DND-41 (cell line): ENCODE data around the gene ADAM10.

Experiments used
- EZH2 ChIP-seq: IDR thresholded peaks from 3 replicates; pipeline ENCODE4 v1.6.1; 2012; ENCODE audit warnings: borderline replicate concordance, low read depth, mild to moderate bottlenecking, moderate library complexity, low read length, inconsistent platforms; ENCODE audit not compliant: severe bottlenecking
- TF ChIP-seq, protein P1 (sequence below): IDR thresholded peaks from 2 replicates; pipeline ENCODE4 v1.5.1; 2012; ENCODE audit warnings: borderline replicate concordance, low read length, moderate library complexity, mild to moderate bottlenecking; ENCODE audit not compliant: poor library complexity, severe bottlenecking; ENCODE audit errors: extremely low read depth

DNA sequence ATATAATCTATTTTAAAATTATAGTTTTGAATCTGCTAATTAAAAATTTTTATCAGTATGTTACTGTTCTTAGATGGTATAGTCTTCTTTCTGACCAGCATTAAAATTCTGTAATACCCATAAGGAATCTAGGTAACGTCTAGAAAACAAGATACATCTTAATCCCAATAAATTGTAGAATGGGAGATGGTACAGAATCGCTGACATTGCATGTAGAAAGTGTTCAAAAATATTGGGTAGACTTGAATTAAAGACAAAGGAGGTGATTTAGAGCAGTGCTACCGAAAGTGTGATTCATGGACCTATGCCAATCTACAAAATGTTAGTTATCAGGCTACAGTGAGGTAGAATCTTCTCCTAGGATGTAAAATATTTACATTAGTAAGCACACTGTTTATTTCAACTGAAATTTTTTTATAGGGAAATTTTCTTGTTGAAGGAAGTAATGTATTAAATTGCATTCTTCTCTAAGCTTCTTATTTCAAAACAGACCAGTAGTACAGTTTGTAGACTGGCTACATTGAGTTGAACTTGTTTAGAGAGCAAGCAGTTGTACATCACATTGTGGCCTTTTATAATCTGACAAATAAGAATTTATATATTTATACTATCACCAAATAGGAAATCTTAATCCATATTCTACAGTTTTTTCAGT is 38.7 kb upstream of the ADAM10 start:
- TF ChIP-seq, protein P1, sequence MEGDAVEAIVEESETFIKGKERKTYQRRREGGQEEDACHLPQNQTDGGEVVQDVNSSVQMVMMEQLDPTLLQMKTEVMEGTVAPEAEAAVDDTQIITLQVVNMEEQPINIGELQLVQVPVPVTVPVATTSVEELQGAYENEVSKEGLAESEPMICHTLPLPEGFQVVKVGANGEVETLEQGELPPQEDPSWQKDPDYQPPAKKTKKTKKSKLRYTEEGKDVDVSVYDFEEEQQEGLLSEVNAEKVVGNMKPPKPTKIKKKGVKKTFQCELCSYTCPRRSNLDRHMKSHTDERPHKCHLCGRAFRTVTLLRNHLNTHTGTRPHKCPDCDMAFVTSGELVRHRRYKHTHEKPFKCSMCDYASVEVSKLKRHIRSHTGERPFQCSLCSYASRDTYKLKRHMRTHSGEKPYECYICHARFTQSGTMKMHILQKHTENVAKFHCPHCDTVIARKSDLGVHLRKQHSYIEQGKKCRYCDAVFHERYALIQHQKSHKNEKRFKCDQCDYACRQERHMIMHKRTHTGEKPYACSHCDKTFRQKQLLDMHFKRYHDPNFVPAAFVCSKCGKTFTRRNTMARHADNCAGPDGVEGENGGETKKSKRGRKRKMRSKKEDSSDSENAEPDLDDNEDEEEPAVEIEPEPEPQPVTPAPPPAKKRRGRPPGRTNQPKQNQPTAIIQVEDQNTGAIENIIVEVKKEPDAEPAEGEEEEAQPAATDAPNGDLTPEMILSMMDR, result no peak
- no peak for TF ChIP-seq EZH2
